ENCODE measurements around the gene FLRT2. TPM values are rescaled to one million over a fixed set of nuclear protein-coding genes. Genes with fewer than 3 reads are reported as not detected.

The FLRT2 gene
- total and polyA plus RNA-seq, 3 donors from 2014 or later = 20.1 to 134 (median 34.4) TPM

DNA sequence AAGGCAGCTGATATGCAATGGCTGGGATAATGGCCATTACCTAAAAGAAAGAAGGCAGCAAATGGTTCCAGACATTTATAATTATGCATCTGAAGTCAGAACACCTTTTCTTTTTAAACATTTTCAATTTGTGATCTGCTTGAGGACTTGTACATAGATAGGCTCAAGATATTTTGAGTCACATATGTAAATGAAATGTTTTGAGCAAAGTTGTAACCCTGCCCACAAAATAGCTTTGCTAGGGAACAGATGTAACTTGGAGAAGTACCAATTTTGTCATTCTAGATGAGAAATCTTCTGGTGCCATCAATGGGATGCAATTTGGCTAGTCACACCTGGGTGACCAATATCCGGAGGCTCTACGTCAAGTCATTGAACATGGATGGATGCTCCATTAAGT is 123.1 kb downstream of the FLRT2 start:
- TF ChIP-seq, protein P1, sequence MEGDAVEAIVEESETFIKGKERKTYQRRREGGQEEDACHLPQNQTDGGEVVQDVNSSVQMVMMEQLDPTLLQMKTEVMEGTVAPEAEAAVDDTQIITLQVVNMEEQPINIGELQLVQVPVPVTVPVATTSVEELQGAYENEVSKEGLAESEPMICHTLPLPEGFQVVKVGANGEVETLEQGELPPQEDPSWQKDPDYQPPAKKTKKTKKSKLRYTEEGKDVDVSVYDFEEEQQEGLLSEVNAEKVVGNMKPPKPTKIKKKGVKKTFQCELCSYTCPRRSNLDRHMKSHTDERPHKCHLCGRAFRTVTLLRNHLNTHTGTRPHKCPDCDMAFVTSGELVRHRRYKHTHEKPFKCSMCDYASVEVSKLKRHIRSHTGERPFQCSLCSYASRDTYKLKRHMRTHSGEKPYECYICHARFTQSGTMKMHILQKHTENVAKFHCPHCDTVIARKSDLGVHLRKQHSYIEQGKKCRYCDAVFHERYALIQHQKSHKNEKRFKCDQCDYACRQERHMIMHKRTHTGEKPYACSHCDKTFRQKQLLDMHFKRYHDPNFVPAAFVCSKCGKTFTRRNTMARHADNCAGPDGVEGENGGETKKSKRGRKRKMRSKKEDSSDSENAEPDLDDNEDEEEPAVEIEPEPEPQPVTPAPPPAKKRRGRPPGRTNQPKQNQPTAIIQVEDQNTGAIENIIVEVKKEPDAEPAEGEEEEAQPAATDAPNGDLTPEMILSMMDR (IDR thresholded peaks at IDR 0.05) = no peak
- TF ChIP-seq POLR2A (IDR thresholded peaks at IDR 0.05) = no peak
- intact Hi-C loops (cut with DNase I; ENCODE audit: low total_unique reads) = no loop called here
- Histone ChIP-seq H3K36me3 (ENCODE audit: low read depth, missing control alignments) (no peaks in the 10 kb centered on the region), H3K4me1 (no peaks in the 10 kb centered on the region), H3K4me3 (no peak overlapping the region), H3K27me3 (no peaks in the 10 kb centered on the region), H3K27ac (no peak overlapping the region), H3K9me3 (no peaks in the 10 kb centered on the region)
- DNase-seq = no peak
- WGBS, 2 donors = 100% methylated on average over 2 of the region's 2 CpGs

DNA sequence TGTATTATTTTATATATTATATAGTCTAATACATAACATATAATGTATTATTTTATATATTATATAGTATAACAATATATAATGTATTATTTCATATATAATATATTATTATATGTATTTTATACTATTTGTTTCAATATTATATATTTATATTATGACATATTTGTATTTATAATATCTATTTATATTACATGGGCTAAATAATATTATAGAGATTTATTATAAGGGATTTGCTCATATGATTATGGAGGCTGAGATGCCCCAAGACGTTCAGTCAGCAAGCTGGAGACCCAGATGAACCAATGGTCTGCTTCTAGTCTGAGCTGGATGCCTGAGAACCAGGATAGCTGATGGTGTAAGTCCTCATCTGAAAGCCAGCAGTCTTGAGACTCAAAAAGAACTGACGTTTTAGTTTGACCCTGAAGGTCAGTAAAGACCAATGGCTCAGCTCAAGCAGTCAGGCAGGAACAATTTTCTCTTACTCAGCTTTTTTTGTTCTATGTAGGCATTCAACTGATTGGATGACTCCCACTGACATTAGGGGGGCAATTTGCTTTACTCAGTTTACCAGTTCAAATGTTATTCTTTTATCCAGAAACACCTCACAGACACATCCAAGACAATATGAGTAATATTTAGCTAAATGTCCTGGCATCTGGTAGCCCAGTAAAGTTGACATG is 130.4 kb downstream of the FLRT2 start:
- H3K4me3 ChIP-seq = no peak overlapping the region
- DNase-seq = no peak
- H3K4me1 ChIP-seq = no peaks in the 10 kb centered on the region
- H3K27ac ChIP-seq = no peak overlapping the region
- no peak for TF ChIP-seq POLR2A (IDR thresholded peaks at IDR 0.05)
- TF ChIP-seq, protein P1 (IDR thresholded peaks at IDR 0.05) = no peak
- intact Hi-C loops (cut with DNase I; ENCODE audit: low total_unique reads) = no loop called here
- H3K27me3 ChIP-seq = no peaks in the 10 kb centered on the region
- 80 to 87% methylated on average over 2 of the region's 2 CpGs for WGBS, 2 donors
- H3K9me3 ChIP-seq = no peaks in the 10 kb centered on the region
- H3K36me3 ChIP-seq (ENCODE audit: low read depth, missing control alignments) = no peaks in the 10 kb centered on the region

DNA sequence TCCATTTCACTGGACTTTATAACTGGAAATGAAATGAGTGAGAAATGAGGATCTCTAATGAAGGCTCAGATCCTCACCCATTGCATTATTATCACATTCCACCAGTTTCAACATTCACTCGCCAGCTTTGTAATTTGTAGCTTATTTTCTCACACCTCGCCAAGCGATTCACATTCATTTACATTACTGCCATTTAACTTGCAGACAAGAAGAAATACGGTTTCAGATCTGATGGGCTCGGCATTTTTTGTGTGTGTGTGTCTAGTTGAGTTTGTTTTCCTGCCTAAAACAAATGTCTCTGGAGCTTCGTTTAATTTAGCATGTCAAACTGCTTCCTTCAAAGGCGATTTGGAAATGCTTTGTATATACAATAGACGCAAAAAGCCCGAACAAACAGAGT is 132.2 kb downstream of the FLRT2 start:
- WGBS, 2 donors = 68 to 69% methylated on average over 9 of the region's 9 CpGs
- Histone ChIP-seq H3K4me1 (no peaks in the 10 kb centered on the region), H3K27ac (no peak overlapping the region), H3K27me3 (no peaks in the 10 kb centered on the region), H3K36me3 (ENCODE audit: low read depth, missing control alignments) (no peaks in the 10 kb centered on the region), H3K9me3 (no peaks in the 10 kb centered on the region), H3K4me3 (no peak overlapping the region)
- no peak for TF ChIP-seq POLR2A (IDR thresholded peaks at IDR 0.05)
- TF ChIP-seq, protein P1 (IDR thresholded peaks at IDR 0.05) = no peak
- intact Hi-C loops (cut with DNase I; ENCODE audit: low total_unique reads) = no loop called here
- DNase-seq = no peak

DNA sequence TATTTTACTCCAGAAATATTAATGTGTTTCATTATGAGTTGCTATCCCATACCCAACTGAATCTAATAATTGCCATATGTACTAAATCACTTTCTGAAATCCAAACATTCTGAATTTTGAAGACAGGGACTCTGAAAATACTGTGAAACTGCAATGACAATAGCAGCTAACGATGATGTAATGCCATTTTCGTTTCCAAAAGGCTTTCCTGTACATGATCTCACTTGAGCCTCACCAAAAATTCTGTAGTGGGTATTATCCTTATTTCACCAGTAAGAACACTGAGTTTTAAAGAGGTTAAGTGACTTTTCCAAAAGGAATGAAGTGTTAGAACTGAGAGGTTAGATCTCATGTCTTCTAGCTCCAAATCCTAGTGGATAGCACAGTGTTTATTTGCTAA is 133.3 kb downstream of the FLRT2 start:
- Histone ChIP-seq H3K9me3 (no peaks in the 10 kb centered on the region), H3K4me1 (no peaks in the 10 kb centered on the region), H3K27me3 (no peaks in the 10 kb centered on the region), H3K4me3 (no peak overlapping the region), H3K36me3 (ENCODE audit: low read depth, missing control alignments) (no peaks in the 10 kb centered on the region), H3K27ac (no peak overlapping the region)
- DNase-seq = no peak
- TF ChIP-seq POLR2A (IDR thresholded peaks at IDR 0.05) = no peak
- TF ChIP-seq, protein P1 (IDR thresholded peaks at IDR 0.05) = no peak
- intact Hi-C loops (cut with DNase I; ENCODE audit: low total_unique reads) = no loop called here
- 67 to 77% methylated on average over 2 of the region's 2 CpGs for whole genome bisulfite sequencing, 2 donors

DNA sequence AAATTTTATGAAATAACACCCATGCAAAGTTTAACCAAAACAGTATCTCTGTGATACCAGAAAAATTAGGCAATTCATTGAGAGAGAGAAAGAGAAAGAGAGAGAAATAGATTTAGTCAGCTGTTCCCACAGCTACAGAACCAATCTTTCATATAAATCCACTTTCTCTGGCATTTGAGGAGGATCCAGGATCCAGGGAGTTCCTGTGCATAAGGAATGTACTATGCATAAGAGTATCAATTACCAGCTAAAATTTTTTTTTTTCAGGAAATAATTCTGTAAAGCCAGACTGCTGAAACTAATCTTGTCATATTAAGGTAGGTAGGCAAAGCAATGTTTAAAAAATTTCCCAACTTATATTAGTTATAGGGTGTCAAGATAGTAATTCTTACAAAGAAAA is 133.7 kb downstream of the FLRT2 start:
- intact Hi-C loops (cut with DNase I; ENCODE audit: low total_unique reads) = no loop called here
- no peak for DNase-seq
- TF ChIP-seq, protein P1 (IDR thresholded peaks at IDR 0.05) = no peak
- TF ChIP-seq POLR2A (IDR thresholded peaks at IDR 0.05) = no peak

More for the DNA sequence above, 133.7 kb downstream of the FLRT2 start:
- Histone ChIP-seq H3K27me3 (no peaks in the 10 kb centered on the region), H3K27ac (no peak overlapping the region), H3K4me3 (no peak overlapping the region), H3K36me3 (ENCODE audit: low read depth, missing control alignments) (no peaks in the 10 kb centered on the region), H3K4me1 (no peaks in the 10 kb centered on the region), H3K9me3 (no peaks in the 10 kb centered on the region)
